Measurements from ENCODE around the gene GJB3.

GJB3 gene

DNA sequence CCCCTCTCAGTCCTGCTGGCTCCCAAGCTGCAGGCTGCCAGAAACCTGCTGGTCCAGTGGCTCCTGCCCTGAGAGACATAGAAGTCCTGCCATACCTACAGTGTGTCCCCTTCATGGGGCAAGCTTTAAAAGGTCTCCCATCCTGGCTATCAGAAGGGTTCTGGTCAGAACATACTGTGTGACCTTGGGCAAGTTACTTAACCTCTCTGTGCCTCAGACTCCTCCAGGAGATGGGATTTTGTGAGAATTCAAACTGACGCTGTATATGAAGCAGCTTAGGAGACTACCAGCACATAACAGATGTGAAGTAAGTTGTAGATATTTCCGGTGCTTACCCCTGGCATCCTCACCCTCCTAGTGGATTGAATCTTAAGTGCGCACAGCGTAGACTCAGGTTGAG is 34.9 kb upstream of the GJB3 start:
- H3K9me3 ChIP-seq (ENCODE audit: control insufficient read depth, insufficient read depth, low read length), result no peaks in the 10 kb centered on the region
- no peak overlapping the region for H3K27ac ChIP-seq (ENCODE audit: low read length)
- no peaks in the 10 kb centered on the region for H3K36me3 ChIP-seq (ENCODE audit: control insufficient read depth, insufficient read depth, low read length)
- H3K4me1 ChIP-seq (ENCODE audit: control insufficient read depth, insufficient read depth, low read length), result 0 out of 2 replicates have a peak, but pooled peaks cover 1% of the 10 kb centered on the region
- H3K4me3 ChIP-seq (ENCODE audit: low read length), result no peak overlapping the region
- no CpG with 5 or more reads among the region's 4 CpGs for WGBS (ENCODE audit: insufficient coverage, insufficient read length)
- DNase-seq (ENCODE audit: low read depth, low spot score), result no peak
- no peaks in the 10 kb centered on the region for H3K27me3 ChIP-seq (ENCODE audit: control insufficient read depth, insufficient read depth, low read length)

DNA sequence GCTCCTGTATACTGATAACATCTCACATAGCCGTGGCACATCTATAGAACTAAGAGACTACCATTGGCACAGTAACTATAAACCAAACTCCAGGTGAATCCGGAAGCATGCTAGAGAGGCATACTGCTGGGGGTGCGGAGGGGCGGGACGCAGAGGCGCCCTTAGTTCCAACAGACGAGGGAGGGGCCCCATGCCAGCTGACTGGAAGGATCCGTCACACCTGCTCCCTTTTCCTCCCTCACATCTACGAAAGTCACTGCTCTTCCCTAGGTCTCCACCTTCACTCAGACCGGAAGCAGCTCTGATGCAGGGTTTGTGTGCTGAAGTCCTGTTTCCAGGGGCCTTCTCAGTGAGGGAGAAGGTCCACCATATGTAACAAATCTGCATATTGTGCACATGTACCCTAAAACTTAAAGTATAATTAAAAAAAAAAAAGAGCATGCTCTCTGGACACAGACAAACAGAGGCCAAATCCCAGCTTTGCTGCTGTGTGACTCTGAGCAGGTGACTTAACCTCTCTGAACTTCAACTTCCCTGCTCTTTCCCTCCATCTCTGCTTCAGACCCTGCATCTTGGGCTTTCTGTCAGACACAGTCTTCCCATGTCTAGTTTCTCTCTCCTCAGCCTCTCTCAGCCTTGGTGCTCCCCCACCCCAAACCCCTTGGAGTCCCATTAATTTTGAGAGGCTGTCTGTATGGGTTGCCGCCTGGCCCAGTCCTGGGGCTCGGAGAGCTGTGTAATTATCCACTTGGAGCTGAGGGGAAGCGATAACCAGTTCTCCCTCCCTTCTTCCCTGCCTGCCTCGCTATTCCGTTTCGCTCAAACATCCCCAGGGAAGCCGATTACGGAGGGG is 34.0 kb upstream of the GJB3 start:
- H3K9me3 ChIP-seq (ENCODE audit: control insufficient read depth, insufficient read depth, low read length), result no peaks in the 10 kb centered on the region
- no peak overlapping the region for H3K4me3 ChIP-seq (ENCODE audit: low read length)
- H3K4me1 ChIP-seq (ENCODE audit: control insufficient read depth, insufficient read depth, low read length), result 0 out of 2 replicates have a peak, but pooled peaks cover 1% of the 10 kb centered on the region
- DNase-seq (ENCODE audit: low read depth, low spot score), result no peak
- no peaks in the 10 kb centered on the region for H3K27me3 ChIP-seq (ENCODE audit: control insufficient read depth, insufficient read depth, low read length)
- H3K27ac ChIP-seq (ENCODE audit: low read length), result no peak overlapping the region
- WGBS (ENCODE audit: insufficient coverage, insufficient read length), result no CpG with 5 or more reads among the region's 18 CpGs
- no peaks in the 10 kb centered on the region for H3K36me3 ChIP-seq (ENCODE audit: control insufficient read depth, insufficient read depth, low read length)

DNA sequence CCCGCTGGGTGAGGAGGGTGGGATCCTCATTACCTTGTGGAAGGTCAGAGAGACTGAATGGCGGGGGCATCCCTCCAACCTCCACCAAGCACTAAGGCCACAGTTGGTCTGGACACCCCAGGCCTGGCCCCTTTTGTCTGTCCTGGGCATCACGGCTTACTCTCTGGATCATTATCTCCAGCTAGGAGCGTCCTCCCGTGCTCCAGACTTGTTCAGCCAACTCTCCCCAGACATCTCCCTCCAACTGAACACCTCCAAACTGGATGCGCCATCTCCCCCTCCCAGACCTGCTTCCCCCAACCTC is 33.4 kb upstream of the GJB3 start:
- no peaks in the 10 kb centered on the region for H3K9me3 ChIP-seq (ENCODE audit: control insufficient read depth, insufficient read depth, low read length)
- DNase-seq (ENCODE audit: low read depth, low spot score), result no peak
- no peak overlapping the region for H3K27ac ChIP-seq (ENCODE audit: low read length)
- H3K36me3 ChIP-seq (ENCODE audit: control insufficient read depth, insufficient read depth, low read length), result no peaks in the 10 kb centered on the region
- H3K4me3 ChIP-seq (ENCODE audit: low read length), result no peak overlapping the region
- WGBS (ENCODE audit: insufficient coverage, insufficient read length), result no CpG with 5 or more reads among the region's 6 CpGs
- 0 out of 2 replicates have a peak, but pooled peaks cover 1% of the 10 kb centered on the region for H3K4me1 ChIP-seq (ENCODE audit: control insufficient read depth, insufficient read depth, low read length)
- no peaks in the 10 kb centered on the region for H3K27me3 ChIP-seq (ENCODE audit: control insufficient read depth, insufficient read depth, low read length)

DNA sequence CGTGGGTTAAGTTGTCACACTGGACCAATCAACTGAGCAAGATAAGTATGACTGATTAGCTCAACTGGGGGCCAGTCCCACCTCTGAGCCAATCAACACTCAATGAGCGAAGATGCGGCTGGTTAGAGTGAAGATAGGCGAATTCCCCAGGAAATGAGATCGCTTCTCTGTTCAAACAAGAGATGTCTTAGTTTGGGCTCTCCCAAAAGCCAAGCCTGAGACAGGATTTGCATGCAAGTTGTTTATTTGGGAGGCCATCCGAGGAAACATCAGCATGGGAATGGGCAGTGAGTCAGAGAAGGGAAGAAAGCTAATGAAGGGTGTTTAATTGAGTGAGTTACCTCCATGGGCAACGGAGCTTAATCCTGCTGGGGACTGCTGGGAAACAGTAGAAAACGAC is 31.0 kb upstream of the GJB3 start:
- no peaks in the 10 kb centered on the region for H3K36me3 ChIP-seq (ENCODE audit: control insufficient read depth, insufficient read depth, low read length)
- no peak overlapping the region for H3K27ac ChIP-seq (ENCODE audit: low read length)
- no peak overlapping the region for H3K4me3 ChIP-seq (ENCODE audit: low read length)
- no peaks in the 10 kb centered on the region for H3K9me3 ChIP-seq (ENCODE audit: control insufficient read depth, insufficient read depth, low read length)
- no peaks in the 10 kb centered on the region for H3K27me3 ChIP-seq (ENCODE audit: control insufficient read depth, insufficient read depth, low read length)
- no CpG with 5 or more reads among the region's 8 CpGs for WGBS (ENCODE audit: insufficient coverage, insufficient read length)
- no peak for DNase-seq (ENCODE audit: low read depth, low spot score)
- H3K4me1 ChIP-seq (ENCODE audit: control insufficient read depth, insufficient read depth, low read length), result 0 out of 2 replicates have a peak, but pooled peaks cover 1% of the 10 kb centered on the region

DNA sequence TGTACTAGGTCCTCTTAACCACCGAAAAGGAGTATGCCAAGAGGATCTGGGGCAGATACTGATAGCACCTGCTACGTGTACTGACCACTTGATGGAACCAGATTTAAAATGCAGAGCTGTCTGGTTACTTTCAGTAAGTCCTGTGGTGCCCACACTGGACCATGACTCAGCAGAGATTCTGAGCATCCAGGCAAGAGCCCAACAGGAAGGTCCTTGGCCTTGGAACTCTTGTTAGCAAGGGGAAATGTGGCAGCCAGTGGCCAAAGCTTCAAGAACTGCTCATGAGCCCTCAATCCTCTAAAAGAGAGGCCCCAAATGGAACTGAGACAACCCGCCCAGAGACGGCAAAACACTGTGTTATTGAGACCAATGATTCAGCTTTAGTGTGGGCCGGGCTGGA is 30.4 kb upstream of the GJB3 start:
- Histone ChIP-seq H3K36me3 (ENCODE audit: control insufficient read depth, insufficient read depth, low read length) (no peaks in the 10 kb centered on the region), H3K27me3 (ENCODE audit: control insufficient read depth, insufficient read depth, low read length) (no peaks in the 10 kb centered on the region), H3K4me3 (ENCODE audit: low read length) (no peak overlapping the region), H3K9me3 (ENCODE audit: control insufficient read depth, insufficient read depth, low read length) (no peaks in the 10 kb centered on the region), H3K27ac (ENCODE audit: low read length) (no peak overlapping the region), H3K4me1 (ENCODE audit: control insufficient read depth, insufficient read depth, low read length) (0 out of 2 replicates have a peak, but pooled peaks cover 1% of the 10 kb centered on the region)
- DNase-seq (ENCODE audit: low read depth, low spot score), result no peak
- no CpG with 5 or more reads among the region's 5 CpGs for WGBS (ENCODE audit: insufficient coverage, insufficient read length)

DNA sequence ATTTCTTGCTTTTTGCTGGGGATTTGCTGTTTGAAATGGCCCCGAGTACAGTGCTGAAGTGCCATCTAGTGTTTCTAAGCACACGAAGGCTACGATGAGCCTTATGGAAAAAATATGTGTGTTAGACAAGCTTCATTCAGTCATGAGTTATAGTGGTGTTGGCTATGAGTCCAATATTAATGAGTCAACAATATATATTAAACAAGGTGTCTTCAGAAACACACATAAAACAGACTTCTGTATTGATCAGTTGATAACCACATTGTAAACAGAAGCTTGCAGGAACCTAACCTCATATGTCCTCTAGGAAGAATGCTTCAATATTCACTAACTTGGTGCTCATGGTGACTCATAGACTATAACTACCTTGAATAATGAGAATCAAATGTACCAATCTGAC is 27.9 kb upstream of the GJB3 start:
- no peak for DNase-seq (ENCODE audit: low read depth, low spot score)
- Histone ChIP-seq H3K4me1 (ENCODE audit: control insufficient read depth, insufficient read depth, low read length) (0 out of 2 replicates have a peak, but pooled peaks cover 1% of the 10 kb centered on the region), H3K4me3 (ENCODE audit: low read length) (no peak overlapping the region), H3K9me3 (ENCODE audit: control insufficient read depth, insufficient read depth, low read length) (no peaks in the 10 kb centered on the region), H3K27ac (ENCODE audit: low read length) (no peak overlapping the region), H3K36me3 (ENCODE audit: control insufficient read depth, insufficient read depth, low read length) (no peaks in the 10 kb centered on the region), H3K27me3 (ENCODE audit: control insufficient read depth, insufficient read depth, low read length) (no peaks in the 10 kb centered on the region)
- no CpG with 5 or more reads among the region's 3 CpGs for WGBS (ENCODE audit: insufficient coverage, insufficient read length)

DNA sequence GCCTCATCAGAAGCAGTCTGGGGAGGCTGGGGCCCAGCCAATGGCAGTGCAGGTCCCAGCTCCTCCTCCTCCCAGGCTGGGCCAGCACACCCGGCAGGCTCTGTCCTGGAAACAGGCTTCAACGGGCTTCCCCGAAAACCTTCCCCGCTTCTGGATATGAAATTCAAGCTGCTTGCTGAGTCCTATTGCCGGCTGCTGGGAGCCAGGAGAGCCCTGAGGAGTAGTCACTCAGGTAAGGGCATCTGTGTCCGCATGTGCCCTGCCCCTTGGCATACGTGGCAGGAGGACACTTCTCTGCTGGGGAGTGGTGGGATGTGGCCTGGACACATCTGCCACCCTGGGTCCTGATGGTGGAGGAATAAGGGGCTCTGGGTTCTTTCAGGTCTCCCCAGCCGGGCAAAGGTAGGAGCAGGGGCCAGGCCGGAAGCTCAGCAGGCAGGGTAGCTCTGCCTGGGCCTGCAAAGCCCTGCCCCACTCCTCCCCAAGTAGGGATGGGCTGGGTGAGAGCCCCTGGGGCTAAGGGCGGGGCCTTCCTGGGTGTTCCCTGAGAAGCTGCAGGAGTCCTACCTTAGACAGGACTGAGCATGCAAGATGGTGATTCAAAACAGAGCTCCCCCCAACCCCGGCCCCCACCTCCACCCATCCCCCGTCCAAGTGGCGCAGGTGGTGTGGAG is 25.9 kb upstream of the GJB3 start, which contains the start of gene GJB5:
Gene GJB5 (plus strand): TSS at position 84 of the 674 bp plus-strand sequence. CDS start 2,284 bp downstream, outside the sequence.
- no peaks in the 10 kb centered on the region for H3K27me3 ChIP-seq (ENCODE audit: control insufficient read depth, insufficient read depth, low read length)
- peaks cover 3% of the 10 kb centered on the region; the same call in 1 of the 2 replicates for H3K4me1 ChIP-seq (ENCODE audit: control insufficient read depth, insufficient read depth, low read length)
- no peak within 1 kb of the TSS for H3K27ac ChIP-seq (ENCODE audit: low read length)
- no peak for DNase-seq (ENCODE audit: low read depth, low spot score)
- no peaks in the 10 kb centered on the region for H3K36me3 ChIP-seq (ENCODE audit: control insufficient read depth, insufficient read depth, low read length)
- no CpG with 5 or more reads among the region's 13 CpGs for WGBS (ENCODE audit: insufficient coverage, insufficient read length)
- no peak within 1 kb of the TSS for H3K4me3 ChIP-seq (ENCODE audit: low read length)
- no peaks in the 10 kb centered on the region for H3K9me3 ChIP-seq (ENCODE audit: control insufficient read depth, insufficient read depth, low read length)

DNA sequence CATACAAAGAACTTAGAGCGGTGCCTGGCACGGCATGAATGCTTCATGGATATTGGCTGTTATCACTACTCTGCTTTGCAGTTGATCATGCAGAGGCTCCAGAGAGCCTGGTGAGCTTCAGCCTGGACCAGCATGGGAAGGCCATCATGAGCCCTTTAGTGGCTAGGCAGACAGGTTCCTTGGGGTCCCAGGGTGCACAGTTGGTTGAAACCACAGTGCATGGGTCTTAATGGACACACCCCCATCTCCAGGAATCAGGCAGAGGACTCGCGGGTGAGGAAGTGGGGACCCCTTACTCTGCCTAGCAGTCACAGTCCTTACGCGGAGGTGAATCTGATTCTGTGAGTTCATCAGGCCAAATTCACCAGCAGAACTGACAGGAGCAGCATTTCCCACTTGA is 25.1 kb upstream of the GJB3 start:
- Histone ChIP-seq H3K36me3 (ENCODE audit: control insufficient read depth, insufficient read depth, low read length) (no peaks in the 10 kb centered on the region), H3K9me3 (ENCODE audit: control insufficient read depth, insufficient read depth, low read length) (no peaks in the 10 kb centered on the region), H3K4me3 (ENCODE audit: low read length) (no peak overlapping the region), H3K4me1 (ENCODE audit: control insufficient read depth, insufficient read depth, low read length) (peaks cover 3% of the 10 kb centered on the region; the same call in 1 of the 2 replicates), H3K27ac (ENCODE audit: low read length) (no peak overlapping the region), H3K27me3 (ENCODE audit: control insufficient read depth, insufficient read depth, low read length) (no peaks in the 10 kb centered on the region)
- no CpG with 5 or more reads among the region's 6 CpGs for WGBS (ENCODE audit: insufficient coverage, insufficient read length)
- no peak for DNase-seq (ENCODE audit: low read depth, low spot score)

DNA sequence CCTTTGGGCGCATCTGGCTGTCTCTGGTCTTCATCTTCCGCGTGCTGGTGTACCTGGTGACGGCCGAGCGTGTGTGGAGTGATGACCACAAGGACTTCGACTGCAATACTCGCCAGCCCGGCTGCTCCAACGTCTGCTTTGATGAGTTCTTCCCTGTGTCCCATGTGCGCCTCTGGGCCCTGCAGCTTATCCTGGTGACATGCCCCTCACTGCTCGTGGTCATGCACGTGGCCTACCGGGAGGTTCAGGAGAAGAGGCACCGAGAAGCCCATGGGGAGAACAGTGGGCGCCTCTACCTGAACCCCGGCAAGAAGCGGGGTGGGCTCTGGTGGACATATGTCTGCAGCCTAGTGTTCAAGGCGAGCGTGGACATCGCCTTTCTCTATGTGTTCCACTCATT is 23.6 kb upstream of the GJB3 start:
- Histone ChIP-seq H3K36me3 (ENCODE audit: control insufficient read depth, insufficient read depth, low read length) (no peaks in the 10 kb centered on the region), H3K4me3 (ENCODE audit: low read length) (no peak overlapping the region), H3K4me1 (ENCODE audit: control insufficient read depth, insufficient read depth, low read length) (peaks cover 3% of the 10 kb centered on the region; the same call in 1 of the 2 replicates), H3K27me3 (ENCODE audit: control insufficient read depth, insufficient read depth, low read length) (no peaks in the 10 kb centered on the region), H3K27ac (ENCODE audit: low read length) (no peak overlapping the region), H3K9me3 (ENCODE audit: control insufficient read depth, insufficient read depth, low read length) (no peaks in the 10 kb centered on the region)
- WGBS (ENCODE audit: insufficient coverage, insufficient read length), result no CpG with 5 or more reads among the region's 21 CpGs
- DNase-seq (ENCODE audit: low read depth, low spot score), result no peak

DNA sequence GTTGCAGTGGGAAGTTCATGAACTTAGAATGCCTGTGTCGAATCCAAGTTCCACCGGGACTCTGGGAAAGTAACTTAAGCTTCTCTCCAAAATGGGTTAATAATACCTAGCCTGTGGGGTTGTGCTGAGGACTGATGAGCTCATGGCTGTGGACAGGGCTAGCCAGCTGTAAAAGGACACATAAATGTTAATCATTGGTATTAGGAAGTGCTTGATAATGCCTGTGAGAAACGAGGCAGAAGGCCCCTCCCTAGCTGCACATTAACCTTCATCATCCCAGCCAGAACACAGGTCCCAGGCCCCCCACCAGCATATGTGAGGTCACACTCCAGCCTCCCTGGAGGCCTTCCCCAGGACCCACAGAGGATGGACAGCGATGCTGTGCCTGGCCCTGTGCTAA is 22.3 kb upstream of the GJB3 start:
- no peaks in the 10 kb centered on the region for H3K36me3 ChIP-seq (ENCODE audit: control insufficient read depth, insufficient read depth, low read length)
- H3K27ac ChIP-seq (ENCODE audit: low read length), result no peak overlapping the region
- peaks cover 6% of the 10 kb centered on the region; the same call in 1 of the 2 replicates for H3K4me1 ChIP-seq (ENCODE audit: control insufficient read depth, insufficient read depth, low read length)
- WGBS (ENCODE audit: insufficient coverage, insufficient read length), result no CpG with 5 or more reads among the region's 4 CpGs
- no peak for DNase-seq (ENCODE audit: low read depth, low spot score)
- no peak overlapping the region for H3K4me3 ChIP-seq (ENCODE audit: low read length)
- H3K27me3 ChIP-seq (ENCODE audit: control insufficient read depth, insufficient read depth, low read length), result no peaks in the 10 kb centered on the region
- no peaks in the 10 kb centered on the region for H3K9me3 ChIP-seq (ENCODE audit: control insufficient read depth, insufficient read depth, low read length)

Measured in iPS DF 6.9 (cell line).